ENCODE data around the gene IGFBPL1.
"Not testable (repeated sequence)": the region's sequence is repeated elsewhere in the genome, so short reads cannot be mapped to it uniquely, and the experiment has no call there.

IGFBPL1 gene

DNA sequence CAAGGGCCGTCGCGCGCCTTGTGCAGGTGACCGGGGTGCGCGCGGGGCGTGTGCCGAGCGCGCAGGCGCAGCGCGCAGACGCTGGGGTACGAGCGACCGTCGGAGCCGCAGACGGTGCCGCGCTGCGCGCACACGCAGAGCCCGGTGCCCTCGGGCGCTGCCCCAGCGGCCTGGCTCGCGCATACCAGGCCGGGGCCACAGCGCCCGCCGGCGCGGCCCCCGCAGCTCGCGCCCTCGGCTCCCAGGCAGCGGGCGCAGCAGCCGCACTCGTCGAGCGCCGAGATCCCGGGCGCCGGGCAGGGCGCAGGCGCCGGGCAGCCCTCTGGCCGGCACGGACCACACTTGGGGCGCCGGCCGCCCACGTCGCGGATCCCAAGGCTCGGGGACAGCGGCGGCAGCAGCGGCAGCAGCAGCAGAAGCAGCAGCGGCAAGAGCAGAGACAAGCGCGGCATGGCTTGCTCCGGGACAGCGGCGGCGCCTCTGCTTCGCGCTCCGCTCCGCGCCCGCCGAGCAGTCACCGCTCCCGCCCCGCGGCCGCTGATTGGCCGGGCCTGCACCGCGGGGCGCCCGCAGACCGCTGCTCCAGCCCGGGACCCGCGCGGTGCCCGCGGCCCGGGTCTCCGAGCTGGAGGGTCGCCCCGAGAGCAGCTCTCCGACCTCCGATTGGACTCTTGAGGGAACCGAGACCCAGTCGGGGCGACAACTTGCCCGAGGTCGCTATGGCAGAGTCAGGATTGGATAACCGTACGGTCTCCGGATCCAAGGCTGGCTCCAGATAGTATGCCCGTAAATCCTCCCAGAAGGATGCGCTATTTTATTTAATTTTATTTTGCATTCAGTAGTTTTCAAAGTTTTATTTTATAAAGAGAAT lies at the start of gene IGFBPL1:
Gene IGFBPL1 (minus strand): TSS at position 482 of the 871 bp plus-strand sequence. CDS start 30 bp downstream, at position 452.
- no peak for DNase-seq (ENCODE audit: low read depth)

- not testable (repeated sequence) for DNase-seq (ENCODE audit: low read depth)
Measured at GRCh38 chr9:38472583-38473249, 48.5 kb upstream of the IGFBPL1 start.

DNA sequence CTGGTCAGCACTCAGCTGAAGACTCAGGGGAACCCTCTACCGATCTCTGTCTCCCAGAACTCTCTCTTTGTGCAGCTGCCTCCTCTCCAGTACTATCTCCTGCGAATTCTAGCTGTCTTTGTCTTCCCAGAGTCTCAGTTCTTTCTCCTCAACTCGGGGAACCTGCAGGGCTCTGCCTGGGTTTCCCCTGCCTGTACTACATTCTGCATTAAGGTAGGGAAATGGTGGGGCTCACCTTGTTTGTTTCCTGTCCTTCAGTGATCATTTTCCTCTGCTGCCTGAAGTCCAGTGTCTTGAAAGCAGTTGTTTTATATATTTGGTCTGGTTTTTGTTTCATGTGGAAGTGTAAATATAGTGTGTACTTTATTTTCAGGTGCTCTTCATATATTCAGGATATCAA lies 43.1 kb upstream of the IGFBPL1 start:
- no peak for DNase-seq (ENCODE audit: low read depth)

- no peak for DNase-seq (ENCODE audit: low read depth)
Measured at GRCh38 chr9:38453835-38454234, 29.6 kb upstream of the IGFBPL1 start.

DNA sequence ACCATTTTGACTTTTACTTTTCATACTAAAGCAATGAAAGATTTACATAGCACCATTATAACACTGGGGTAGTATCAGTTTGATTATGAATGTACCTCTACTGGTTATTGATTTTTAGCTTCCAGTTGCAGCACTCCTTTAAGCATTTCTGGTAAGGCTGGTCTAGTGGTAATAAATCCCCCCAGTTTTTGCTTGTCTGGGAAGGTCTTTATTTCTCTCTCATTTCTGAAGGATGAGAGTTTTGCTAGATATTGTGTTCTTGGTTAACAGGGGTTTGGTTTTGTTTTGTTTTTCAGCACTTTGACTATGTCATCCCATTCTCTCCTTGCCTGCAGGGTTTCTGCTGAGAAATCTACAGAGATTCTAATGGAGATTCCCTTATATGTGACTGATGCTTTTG lies 26.9 kb upstream of the IGFBPL1 start:
- DNase-seq (ENCODE audit: low read depth): no peak

DNA sequence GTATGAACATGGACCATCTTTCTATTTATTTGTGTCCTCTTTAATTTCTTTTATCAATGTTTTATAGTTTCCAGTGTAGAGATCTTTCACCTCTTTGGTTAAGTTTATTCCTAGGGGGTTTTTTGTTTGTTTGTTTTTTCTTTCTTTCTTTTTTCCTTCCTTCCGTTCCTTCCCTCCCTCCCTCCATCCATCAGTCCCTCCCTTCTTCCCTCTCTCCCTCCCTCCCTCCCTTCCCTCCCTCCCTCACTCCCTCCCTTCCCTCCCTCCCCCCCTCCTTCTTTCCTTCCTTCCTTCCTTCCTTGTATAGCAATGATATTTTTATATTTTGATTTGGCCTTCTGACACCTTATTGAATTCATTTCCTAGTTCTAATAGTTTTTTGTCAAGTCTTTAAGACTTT lies 23.4 kb upstream of the IGFBPL1 start:
- DNase-seq (ENCODE audit: low read depth): no peak

DNA sequence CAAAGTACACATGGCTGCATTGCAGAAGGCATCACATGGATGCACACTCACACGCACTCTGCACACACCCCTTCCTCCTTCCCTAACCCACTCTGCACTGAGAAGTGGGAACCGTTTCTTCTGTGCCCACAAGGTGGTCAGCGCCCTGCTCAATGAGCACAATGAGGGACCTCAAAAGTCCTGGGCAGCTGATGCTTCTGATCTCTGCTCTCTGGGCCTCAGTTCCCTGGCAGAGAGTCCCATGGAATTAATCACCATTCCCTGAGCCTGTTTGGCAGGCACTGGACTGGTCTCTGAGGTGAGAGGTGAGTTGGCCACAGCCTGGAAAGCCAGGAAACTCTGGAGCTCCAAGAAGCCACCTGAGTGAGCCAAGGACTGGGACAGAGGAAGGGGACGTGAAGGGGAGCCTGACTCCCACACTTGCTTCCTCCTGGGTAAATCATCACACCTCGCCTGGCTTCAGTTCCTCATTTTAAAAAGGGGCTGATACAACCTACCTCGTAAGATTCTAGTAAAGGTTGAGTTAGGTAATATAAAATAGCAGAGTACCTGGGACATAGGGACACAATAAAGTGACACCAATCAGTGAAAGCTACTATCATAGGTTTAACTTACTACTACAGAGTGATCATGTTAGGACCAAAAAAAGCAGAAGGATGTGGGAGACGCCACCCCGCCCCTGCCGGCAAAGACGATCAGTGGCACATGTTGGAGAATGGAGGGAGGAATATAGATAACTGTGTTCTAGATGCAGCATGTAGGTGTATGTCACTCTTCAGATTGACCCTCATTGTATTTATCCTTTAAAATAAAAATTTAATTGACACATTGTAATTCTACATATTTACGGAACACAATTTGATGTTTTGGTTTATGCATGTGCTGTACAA lies 21.1 kb upstream of the IGFBPL1 start:
- DNase-seq (ENCODE audit: low read depth): no peak

- peak; percentile 31 for DNase-seq (ENCODE audit: low read depth)
Measured at GRCh38 chr9:38443597-38443996, 19.3 kb upstream of the IGFBPL1 start.

GRCh38 chr9:38443181-38443580 lies 18.9 kb upstream of the IGFBPL1 start:
- peak; percentile 52 for DNase-seq (ENCODE audit: low read depth)

DNA sequence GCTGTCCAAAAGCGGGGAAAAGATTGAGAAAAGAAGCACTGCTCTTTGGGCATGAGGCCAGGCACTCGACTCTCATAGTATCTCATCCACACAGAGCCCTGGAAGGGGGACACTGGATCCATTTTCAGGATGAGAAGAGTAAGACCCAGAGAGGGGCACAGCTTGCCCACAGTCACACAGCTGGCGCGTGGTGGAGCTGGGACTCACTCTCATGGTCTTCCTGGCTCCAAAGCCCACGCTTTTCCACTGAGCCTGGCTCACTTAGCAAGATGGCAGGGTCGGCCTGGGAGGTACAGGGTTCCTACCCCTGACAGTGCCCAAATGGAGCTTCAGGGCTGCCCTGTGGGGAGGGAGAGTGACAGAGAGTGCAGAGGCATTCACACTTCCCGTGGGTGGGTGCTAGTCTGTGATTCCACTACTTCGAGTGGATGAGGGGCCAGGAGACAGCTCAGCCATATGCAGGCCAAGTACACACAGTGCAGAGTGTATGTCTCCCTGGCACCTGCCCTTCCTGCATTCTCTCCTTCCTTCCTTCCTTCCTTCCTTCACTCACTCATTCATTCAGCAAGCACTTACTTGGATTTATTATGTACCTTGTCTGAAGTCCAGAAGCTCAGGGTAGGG lies 18.3 kb upstream of the IGFBPL1 start:
- DNase-seq (ENCODE audit: low read depth): no peak

GRCh38 chr9:38441347-38442085 lies 17.3 kb upstream of the IGFBPL1 start:
- no peak for DNase-seq (ENCODE audit: low read depth)

DNA sequence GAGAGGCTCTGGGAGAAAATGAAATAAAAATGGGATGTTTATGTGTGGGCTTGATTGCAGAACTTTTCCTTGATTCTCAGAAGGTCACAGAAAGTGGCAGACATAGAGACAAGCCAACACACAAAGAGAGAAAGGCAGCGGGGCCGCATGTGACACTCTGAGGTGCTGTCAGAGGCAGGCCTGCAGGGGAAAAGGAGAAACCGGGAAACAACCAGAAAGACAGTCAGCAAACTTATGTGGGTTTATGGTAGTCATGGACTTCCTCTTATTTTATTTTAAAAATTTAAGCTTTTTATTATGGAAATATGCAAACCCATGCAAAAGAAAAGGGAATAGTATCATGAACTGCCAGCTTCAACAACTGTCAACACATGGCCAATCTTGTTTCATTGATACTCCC lies 16.3 kb upstream of the IGFBPL1 start:
- no peak for DNase-seq (ENCODE audit: low read depth)

DNA sequence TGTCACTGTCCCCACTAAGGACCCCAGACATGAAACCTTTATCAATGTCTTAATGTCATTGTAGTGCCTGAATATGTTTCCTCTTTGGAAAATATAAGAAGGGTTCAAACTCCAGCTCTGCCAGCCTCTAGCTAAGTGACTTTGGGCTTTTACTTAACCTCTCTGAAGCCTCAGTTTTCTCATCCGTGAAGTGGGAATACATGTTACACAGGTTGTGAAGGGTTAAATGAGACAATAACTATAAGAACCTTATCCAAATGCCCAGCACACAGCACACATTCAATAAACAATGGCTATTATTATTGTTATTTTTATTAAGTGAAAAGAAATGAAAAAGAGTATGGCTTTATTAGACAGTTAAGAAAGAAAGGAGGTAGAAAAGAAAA lies 15.7 kb upstream of the IGFBPL1 start:
- DNase-seq (ENCODE audit: low read depth): no peak

DNA sequence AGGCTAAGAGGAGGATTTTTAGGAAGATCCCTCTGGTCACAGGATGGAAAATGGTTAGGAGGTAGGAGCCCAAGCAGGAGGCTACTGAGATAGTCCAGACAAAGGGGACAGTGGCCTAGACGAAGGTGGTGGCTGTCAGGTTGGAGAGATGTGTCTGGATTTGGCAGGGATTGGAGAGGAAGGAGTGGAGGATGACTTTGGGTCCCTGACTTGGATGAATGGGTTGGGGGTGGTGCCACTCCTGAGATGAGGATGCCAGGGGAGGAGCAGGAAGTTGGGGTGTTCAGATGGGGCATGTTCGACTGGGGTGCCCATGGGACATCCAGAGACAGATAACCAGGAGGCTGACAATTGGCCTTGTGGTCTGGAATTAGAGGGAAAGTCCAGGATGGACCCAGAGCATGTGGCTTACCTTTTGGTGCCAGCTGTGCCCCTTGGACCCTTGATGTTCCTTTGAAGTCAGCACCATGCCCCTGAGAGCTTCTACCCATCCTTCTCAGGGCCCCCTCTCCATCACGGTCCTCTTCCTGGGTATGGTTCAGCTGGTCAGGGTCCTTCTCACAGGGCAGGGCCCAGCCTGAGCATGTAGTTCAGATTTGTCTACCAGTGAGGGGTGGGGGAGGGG lies 15.1 kb upstream of the IGFBPL1 start:
- DNase-seq (ENCODE audit: low read depth): no peak

DNA sequence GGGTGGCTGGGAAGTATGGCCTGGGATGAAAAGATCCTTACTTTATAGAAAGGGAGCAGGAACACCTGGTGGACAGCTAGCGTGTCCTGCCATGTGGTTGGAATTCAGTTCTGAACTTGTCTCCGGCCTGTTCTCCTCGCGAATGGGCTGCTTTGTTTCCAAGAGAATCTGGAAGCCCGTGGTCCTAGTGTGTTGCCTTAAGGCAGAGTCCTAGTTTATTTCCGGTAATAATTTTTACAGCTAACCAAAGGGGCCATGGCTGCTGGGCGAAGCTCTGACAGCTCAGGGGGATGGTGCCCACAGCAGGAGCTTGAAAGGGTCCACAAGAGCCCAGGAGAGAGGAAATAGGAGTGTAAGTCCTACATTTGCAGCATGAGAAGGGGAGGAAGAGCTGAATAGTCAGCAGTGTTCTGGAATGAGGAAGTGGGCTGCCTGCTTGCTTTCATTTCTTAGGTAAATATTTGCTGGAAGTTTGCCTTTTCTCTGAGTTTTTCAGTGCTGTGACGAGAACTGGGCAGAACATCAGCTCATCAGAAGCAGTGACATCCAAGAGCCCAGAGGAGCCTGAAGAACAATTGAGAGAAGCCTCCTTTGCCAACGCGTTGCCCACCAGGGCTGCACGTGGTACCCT lies 13.1 kb upstream of the IGFBPL1 start:
- DNase-seq (ENCODE audit: low read depth): no peak

DNA sequence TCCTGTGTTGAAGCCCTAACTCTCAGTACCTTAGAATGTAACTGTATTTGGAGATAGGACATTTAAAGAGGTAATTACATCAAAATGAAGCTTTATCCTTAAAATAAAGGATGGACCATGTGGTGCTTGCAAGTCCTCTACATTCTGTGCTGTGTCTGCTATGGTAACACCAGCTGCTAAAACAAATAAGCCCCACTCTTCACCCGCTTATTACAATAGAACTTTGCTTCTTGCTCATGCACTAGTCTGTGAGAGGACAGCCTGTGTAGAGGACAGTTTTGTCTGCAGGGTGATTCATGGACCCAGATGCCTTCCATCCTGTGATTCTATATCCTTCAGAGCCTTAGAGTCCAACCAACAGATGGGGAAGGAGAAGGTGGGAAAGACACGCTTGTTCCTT lies 12.5 kb upstream of the IGFBPL1 start:
- no peak for DNase-seq (ENCODE audit: low read depth)

DNA sequence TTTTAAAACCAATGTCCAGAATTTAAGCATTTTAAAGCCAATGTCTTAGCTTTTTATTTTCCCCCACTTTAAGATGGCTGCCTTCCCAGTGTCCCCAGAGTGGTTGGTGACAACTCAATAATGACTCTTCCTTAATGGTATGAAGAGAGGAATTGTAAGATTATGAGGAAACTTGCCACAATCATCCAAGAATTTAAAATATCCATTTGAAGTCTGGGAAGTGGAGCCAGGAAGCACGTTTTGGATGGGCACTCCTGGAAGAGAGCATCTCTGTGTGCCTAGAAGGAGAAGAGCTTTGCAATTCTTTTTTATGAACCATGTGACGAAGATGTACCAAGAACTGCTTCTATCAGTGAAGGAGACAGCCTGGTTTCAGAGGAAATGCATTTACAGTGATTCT lies 11.3 kb upstream of the IGFBPL1 start:
- no peak for DNase-seq (ENCODE audit: low read depth)

DNA sequence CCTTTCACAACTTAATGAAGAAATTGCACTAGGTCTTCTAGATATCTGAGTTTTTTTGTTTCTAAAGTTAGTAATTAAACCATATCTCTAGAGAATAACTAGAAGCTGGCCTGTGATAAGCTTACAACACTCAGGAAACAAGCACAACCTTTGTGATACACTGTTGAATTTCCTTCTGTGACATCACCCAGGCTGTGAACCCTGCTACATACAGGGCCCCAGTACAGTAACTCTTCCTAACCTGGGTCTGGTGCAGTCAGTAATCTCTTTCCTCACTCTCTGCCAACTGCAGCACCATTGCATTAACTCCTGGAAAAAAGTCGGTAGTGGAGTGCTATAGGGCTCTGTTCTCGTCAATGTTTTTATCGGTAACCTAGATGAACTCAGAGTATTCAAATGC lies 10.6 kb upstream of the IGFBPL1 start:
- DNase-seq (ENCODE audit: low read depth): no peak

- no peak for DNase-seq (ENCODE audit: low read depth)
Measured at GRCh38 chr9:38434365-38434764, 10.1 kb upstream of the IGFBPL1 start.

GRCh38 chr9:38432922-38433510 lies 8.8 kb upstream of the IGFBPL1 start:
- DNase-seq (ENCODE audit: low read depth): peak; percentile 55
